Endometrium (tissue), 2 donors: ENCODE results near the gene WDR49.
"Not testable (repeated sequence)": the region's sequence is repeated elsewhere in the genome, so short reads cannot be mapped to it uniquely, and the experiment has no call there.

ENCODE experiments used
- FAIRE-seq: peaks from 2 replicates; lab custom pipeline; 2012; peaks lifted over from hg19 to GRCh38; lab: Jason Lieb, UNC
- donor health status: control.
- donor health status: control.

WDR49 gene

DNA sequence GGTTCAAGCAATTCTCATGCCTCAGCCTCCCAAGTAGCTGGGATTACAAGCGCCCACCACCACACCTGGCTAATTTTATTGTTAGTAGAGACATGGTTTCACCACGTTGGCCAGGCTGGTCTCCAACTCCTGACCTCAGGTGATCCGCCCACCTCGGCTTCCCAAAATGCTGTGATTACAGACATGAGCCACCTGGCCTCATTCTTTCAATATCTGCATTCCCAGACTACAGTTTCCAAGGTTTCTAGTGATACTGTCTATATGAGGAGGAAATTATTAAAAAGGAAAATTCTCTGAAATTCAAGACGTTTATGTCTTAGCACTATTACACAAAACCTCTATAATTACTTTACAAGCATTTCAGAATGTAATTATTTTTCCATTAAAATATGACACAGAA, 39.5 kb downstream of the WDR49 start:
- FAIRE-seq: not testable (repeated sequence)

DNA sequence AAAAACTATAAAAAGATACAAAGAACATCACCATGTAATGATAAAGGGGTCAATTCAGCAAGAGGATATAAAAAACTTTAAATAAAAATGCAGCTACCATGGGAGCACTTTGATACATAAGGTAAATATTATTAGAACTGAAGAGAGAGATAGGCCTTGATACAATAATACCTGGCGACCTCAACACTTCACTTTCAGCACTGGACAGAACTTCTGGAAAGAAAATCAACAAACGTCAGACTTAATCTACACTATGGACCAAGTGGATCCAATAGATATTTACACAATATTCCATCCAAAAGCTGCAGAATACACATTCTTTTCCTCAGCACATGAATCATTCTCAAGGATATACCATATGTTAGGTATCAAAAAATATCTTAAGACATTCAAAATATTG, 42.0 kb downstream of the WDR49 start:
- FAIRE-seq: no peak

DNA sequence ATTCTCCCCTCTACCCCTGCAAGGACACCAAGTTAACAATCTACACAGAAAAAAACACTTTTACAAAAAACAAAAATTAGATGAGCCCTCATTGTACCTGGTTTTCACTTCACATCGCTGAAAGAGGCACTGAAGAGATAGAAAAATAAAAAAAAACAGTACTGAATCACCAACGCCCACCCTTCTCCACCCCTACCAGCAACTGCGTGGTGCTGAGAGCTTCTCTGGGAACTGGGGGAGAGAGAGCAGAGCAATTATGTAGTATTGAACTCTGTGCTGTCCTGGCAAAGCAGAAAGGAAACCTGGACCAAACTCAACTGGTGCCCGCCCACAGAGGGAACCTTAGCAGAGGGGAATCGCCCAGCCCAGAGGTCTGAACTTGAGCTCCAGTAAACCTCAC, 44.6 kb downstream of the WDR49 start:
- FAIRE-seq: no peak

DNA sequence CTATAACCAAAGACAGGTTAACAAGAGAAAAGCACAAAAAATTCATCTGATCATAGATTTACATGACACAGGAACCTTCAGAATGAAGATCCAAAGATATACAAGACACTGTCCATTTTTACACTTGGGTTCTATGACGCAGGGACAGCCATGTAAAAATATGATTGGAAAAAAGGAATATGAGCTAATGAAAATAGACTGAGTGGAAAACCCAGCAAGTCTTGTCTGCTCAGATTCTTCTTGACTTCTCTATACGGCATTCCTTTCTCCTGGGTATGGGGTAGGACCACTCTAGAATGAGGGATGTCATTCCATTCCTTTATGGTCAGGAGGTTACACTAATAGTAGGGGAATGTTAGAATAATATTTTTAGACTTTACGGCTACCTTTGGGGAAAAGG, 46.9 kb downstream of the WDR49 start:
- no peak for FAIRE-seq

DNA sequence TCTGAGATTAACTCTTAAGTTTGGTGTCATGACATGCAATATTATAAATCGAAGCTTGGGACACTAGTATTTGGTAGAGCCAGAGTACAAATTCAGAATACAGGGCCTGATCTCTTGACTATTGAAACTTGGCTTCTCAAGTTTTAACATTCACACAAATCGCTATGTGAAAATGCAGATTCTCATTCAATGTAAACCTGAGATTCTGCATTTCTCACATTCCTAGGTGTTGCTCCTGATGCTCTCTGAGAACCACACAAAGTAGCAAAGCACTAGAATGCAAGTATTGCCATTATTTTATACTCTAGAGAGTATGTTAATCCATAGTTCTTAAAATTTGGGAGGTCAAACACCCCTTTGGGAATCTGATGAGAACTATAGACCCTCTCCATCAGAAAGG, 47.9 kb downstream of the WDR49 start:
- no peak for FAIRE-seq

DNA sequence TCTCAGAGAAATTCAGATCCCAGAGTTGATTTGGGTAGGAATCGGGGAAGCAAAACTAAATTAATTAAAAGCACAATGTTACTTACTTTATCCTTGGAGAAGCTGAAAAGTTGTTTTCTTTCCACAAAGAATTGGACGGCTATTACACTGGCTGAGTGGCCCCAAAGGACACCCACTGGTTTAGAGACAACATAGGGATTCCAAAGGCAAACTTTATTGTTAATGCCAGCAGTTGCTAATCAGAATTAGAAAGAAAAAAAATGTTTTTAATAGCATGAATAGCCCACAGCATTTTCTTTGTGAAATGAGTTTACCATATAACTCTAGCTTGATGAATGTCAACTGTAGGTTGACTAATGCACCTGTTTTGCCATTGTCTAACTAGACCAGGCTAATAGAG, 51.7 kb downstream of the WDR49 start:
- FAIRE-seq: no peak

DNA sequence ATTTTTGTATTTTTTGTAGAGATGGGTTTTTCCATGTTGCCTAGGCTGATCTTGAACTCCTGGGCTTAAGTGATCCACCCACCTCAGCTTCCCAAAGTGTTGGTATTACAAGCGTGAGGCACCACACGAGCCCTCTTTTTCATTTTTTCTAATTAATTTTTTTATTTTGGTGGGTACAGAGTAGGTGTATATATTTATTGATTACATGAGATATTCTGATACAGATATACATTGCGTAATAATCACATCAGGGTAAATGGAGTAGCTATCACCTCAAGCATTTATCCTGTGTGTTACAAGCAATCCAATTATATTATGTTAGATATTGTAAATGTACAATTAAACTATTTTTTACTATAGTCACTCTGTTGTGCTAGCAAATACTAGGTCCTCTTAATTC, 66.1 kb downstream of the WDR49 start:
- FAIRE-seq: no peak

DNA sequence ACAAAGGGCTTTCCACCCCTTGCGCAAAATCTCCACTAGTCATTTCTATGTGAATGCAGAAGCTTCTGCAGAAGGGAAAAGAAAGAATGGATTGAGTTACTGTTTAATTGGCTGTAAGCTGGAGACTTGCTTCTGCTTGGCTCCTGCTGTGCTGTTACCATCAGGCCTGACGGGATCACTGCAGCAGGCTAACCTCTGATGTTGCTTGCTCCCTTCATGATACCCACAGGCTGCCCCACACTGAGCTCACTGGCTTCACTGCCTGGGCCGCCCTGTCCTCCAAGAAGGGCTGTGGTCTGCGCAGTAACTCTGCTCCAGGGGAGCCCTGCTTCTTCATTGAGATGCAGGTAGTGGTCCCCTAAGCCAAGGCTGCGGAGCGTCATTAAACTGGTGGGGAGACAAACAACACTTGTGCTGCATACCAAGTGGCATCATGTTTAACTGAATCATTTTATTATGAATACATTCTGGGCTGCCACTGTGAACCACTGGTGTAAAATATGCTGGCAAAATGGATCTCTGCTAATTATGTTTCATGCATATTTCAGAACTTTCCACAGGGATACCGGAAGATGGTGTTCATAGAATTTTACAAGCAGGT, 78.6 kb downstream of the WDR49 start:
- FAIRE-seq: no peak

DNA sequence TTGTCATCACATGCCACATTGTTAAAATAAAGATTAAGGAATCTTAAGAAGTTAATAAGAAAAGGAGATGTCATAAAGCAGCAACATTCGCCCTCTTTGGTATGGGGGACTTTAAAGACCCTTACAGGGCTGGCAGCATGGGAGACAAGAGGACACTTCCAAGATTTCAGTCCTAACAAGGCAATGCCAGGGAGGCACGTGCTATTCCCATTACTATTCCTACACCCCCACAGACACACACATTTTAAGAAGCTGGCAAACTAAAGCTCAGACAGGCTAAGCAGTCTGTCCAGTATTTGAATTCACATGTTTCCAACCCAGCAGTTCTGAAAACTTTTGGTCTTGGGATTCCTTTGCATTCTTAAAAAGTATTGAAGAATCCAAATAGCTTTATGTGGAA, 80.8 kb downstream of the WDR49 start:
- FAIRE-seq: no peak

DNA sequence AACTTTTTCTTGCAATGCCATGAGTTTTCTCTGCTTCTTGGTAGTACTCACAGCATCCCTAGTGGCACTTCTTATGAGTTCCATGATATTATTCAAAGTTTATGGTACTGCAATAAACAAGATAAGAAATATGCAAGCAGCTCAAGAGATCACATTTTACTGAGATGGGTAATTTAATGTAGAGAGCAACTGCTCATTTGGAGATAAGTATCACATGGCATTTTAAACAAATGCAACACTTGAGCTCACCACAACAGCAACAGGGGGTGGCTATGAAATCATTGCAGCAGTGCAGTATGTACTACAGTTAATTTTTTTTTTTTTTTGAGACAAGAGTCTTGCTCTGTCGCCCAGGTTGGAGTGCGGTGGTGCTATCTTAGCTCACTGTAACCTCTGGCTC, 85.1 kb downstream of the WDR49 start:
- no peak for FAIRE-seq

DNA sequence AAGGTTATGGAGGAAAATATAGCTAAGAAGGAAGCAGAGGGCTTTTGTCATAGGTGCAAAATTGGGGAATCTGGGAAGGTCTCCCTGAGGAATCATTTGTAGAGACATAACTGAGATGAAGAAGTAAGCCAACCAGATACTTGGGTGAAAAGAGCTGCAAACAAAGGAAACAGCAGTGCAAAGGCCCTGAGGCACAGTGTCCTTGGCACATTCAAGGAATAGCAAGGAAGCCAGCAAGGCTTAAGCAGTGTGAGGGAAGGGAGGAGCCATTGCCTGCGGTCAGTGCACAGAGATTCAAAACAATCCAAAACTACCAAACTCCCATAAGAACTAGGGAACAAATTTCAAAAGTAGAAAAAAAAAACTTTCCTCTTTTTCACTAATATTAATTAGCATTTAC, 88.3 kb downstream of the WDR49 start:
- no peak for FAIRE-seq

DNA sequence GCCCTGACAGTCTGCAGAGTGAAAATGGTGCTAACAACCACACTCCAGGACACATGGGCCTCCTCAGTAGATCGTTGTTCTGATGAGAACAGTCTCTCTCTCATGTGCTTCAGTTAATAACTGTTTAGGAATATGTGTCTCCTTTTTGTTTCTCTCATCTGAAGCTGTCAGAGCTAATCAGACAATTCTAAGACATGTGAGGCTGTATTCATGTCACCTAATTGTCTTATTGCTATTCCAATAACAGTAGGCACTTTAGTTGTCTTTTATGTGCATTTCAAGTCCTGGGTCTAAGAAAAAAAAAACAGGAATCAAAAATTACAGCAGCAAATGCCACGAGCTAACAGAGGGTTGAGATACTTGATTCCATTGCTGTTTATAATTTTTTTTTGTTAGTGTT, 89.1 kb downstream of the WDR49 start:
- FAIRE-seq: no peak

DNA sequence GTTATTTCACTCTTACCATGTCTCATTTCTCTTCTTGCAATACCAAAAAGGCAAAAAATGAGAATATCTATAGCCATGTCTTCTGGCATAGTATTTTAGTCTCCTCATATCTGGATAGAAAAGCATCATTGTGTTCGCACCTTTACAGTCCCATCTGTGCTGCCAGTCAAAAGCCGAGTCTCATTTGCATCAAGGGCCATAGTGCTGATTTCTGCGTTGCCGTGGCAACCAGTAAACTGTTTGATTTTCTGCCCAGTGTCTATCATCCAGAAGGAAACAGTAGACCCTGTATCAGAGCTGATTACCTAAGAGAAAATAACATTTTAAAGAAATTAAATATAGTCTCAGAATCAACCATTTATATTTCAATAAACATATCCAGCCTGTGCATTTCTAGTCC, 93.8 kb downstream of the WDR49 start:
- no peak for FAIRE-seq

DNA sequence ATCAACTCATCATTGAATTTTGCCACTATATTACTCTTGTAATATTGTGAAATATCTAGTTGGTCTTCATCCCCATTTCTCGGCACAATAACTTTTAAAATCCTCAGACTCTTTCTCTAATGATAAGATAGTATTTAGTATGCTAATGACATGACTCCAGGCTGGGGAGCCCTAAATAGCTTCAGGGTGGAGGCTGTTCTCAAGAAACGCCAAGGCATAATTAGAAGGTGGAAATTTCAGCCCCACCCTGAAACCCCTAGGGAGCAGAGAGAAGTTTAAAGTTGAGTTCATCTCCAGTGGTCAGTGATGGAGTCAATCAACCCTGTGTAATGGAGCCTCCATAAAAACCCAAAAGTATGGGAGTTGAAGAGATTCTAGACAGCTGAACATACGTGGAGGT, 98.8 kb downstream of the WDR49 start:
- no peak for FAIRE-seq

DNA sequence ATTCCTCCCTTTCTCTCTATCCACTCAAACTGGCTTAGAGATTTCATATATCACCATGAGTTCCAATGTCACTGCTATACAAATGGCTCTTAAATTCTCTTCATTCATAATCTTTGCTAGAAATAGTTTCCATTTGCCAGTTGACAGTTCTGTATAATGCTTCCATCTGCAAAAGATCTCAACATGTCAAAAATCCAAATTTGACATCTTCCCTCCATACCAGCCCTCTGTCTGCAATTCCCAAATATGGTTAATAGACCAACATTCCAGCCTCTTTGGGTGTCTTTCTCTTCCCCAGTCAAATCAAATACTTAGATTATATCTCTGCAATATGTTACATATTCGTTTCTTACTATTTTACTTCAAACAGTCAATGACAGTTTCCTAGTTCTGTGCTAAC, 115.7 kb downstream of the WDR49 start:
- FAIRE-seq: no peak

DNA sequence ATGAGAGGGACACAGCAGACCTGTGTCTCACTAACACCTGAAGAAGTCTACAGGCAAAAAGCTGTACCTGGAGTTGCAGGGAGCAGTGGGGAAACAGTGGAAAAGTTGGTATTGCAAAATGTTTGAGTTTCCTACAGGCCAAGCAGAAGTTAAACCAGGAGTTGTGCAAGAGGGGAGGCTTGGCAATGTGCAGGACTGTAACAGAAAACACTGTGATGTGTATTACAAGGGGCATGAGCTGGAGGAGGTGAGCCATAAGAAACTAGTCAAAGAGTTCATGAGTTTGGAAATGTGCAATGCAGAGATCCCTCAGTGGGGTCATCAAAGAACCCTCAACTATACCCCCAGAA, 132.8 kb downstream of the WDR49 start:
- FAIRE-seq: no peak

DNA sequence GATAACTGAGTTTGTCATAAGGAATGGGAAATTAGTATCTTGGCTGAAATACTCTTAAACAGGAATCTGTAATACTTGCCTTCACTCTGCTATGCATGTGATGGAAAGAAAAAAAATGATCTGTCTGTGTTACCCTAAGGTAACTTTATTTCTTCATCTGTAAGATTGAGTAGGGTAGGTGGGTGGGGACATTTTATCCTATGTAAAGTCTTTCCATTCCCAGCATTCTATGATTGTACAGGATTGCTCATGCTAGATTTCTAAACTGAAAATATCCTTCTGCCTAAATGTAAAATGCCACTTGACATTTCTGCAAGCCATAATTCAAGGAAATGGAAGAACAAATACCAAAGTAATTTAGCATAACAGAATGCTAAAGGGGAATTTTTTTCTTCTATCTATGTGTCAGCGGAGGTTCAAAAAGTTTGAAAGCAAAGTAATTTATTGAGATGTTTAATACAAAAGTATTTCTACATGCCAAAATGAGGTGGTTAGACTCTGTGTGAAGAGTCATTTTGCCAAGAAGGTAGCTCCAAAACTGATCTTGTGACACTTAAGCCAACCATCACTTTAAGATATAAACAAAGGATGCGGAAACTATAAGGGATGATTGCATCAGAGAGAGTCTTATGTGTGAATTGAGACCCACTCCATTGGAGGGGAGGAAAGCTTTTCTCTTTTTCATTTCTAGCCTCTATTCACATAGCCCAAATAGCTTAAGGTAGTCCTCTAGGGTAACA, 133.3 kb downstream of the WDR49 start:
- no peak for FAIRE-seq

DNA sequence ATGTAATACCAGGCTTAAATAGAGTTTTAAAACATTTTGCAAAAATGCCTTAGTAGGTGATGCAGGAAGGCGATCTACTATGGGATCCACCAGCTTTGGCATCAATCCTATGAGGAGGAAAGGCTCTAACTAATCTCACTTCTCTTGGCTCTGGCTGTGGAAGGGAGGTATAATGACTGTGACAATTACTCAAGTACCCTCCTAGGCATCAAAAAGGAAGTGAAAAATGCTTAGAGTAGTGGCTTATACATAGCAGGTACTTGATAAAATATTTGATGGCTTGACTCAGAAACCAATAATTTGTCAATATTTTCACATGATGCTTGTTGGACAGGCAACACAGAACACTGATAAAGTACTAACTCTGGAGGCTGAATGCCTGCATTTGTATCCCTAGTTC, 145.8 kb downstream of the WDR49 start:
- no peak for FAIRE-seq

DNA sequence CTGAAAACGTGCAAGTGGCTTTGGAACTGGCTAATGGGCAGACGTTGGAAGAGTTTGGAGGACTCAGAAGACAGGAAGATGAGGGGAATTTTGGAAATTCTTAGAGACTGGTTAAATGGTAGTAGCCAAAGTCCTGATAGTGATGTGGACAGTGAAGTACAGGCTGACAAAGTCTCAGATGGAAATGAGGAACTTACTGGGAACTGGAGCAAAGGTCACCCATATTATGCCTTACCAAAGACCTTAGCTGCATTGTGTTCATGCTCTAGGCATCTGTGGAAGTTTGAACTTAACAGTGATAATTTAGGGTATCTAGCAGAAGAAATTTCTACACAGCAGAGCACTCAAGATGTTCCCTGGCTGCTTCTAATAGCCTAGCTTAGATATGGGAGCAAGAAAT, 151.3 kb downstream of the WDR49 start:
- FAIRE-seq: no peak

DNA sequence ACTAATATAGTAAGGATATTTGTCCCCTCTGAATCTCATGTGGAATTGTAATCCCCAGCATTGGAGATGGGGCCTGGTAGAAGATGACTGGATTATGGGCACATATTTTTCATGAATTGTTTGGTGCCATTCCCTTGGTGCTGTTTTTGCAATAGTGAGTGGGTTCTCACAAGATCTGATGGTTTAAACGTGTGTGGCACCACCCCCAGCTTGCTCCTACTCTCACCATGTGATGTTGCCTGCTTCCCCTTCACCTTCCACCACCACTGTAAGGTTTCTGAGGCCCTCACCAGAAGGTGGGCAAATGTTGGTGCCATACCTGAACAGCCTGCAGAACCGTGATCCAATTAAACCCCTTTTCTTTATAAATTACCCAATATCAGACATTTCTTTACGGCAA, 151.8 kb downstream of the WDR49 start:
- no peak for FAIRE-seq

DNA sequence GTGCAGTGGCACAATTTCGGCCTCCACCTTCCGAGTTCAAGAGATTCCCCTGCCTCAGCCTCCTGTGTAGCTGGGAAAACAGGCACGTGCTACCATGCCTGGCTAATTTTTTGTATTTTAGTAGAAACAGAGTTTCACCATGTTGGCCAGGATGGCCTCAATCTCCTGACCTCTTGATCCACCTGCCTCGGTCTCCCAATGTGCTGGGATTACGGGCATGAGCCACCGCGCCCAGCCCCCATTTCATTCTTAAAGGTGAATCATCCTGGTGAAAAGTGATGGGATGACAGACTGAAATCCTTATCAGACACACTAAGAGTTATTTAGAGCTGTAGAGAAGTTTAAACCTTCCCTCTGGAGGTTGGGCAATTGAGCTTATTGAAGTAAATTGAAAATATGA, 155.8 kb downstream of the WDR49 start:
- no peak for FAIRE-seq

DNA sequence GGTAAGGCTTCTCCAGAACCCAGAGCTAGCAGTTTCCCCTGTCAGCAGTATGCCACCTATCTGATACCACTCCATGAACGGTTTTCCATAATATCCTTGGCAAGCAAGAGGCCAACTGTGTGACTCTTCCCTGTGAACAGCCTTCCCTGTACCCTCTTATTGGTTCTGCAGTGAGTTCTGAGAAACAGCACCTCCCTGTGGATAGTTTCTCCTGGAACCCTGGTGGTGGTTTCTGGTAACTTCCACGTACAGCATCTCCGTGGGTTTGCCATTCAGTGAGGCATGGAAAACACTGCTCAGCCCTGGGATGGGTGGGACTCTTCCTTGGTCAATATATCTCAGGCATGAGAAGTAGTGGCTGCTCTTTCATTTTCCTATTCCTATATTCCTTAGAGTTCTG, 160.5 kb downstream of the WDR49 start:
- FAIRE-seq: no peak

DNA sequence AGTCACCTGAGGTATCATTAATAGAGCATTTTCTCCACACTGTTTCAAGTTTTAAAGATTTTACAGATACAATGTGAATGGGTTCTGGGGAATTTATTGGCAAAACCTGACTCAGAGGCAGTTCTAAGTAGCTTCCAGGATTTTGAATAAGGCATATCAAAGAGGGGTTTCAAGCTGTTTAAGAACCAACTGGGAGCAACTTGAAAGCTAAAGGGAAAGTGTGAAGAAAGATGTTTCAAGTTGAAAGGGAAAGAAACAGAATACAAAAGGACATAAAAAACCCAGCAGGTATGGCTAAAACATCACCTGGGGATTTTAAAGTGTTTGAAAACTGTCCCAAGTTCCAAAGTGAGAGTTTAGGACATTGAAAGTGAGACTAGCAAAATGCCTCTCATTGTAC, 162.1 kb downstream of the WDR49 start:
- no peak for FAIRE-seq

DNA sequence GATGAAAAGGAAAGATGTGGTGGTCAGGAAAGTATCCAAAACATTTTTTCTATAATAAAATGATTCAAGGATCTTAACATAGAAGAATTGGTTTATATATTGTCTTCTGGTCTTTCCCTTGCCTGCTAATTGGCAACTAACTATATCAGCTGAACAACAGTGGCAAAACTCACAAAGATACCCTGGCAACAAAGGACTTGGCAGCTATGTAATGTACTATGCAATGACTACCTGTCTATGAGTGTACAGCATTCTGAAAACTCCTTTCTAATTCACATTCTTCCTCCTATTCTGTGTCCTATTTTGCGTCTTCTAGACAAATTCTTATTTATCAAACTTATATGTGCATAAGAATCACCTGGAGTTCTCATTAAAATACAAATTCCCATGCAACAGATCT, 164.2 kb downstream of the WDR49 start:
- FAIRE-seq: no peak

DNA sequence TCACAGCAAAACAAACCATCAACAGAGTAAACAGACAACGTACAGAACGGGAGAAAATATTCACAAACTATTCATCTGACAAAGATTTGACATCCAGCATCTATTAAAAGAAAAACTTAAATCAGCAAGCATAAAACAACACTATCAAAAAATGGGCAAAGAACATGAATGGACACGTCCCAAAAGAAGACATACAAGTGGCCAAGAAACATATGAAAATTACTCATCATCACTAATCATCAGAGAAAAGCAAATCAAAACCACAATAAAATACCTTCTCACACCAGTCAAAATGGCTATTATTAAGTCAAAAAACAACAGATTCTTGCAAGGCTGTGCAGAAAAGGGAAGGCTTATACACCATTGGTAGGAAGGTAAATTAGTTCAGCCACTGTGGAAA, 166.2 kb downstream of the WDR49 start:
- FAIRE-seq: no peak
